GM19240 (cell line): ENCODE data around the gene RAB43.
"Not testable (repeated sequence)": the region's sequence is repeated elsewhere in the genome, so short reads cannot be mapped to it uniquely, and the experiment has no call there.

Source experiments
- DNase-seq: peaks from one replicate; pipeline ENCODE4 v3.0.0; 2011; ENCODE audit warnings: low spot score; ENCODE audit not compliant: insufficient read length

RAB43 gene

DNA sequence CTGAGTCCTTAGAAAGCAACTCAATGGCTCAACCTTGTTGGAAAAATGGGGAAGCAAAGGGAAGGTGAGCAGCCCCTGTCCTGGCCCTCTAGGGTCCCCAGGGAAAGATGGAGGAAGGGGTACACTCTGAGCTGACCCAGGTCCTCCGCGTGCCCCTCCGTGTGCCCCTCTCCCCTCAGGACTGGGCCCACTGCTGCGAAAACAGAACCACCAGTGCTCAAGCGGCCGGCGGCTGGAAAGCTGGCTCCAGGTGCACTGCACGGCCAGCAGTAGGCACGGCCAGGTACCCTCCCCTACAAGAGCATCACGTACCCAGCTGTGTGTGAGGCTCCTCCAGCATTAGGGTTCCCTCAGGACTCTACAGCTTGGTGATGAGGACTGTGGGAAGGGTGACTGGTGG, 26.3 kb downstream of the RAB43 start:
- DNase-seq: no peak

DNA sequence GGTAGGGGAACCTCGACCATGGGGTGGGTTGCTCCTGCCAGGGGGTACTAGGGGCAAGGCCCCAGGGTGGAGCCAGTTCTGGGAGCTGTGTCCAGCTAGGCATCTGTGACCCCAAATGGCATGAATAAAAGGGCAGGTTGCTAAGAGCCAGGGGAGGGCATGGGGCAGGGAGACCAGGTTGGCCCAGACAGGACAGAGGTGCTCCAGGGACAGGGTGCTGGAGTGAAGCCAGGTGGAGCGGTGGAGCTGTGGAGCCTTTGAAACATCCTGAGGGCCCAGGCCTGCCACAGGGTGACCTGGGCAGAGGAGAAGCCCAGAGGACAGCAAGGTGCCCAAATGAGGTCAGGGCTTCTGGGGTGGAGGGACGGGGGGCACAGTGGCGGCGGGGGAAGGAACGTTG, 33.3 kb downstream of the RAB43 start:
- DNase-seq: not testable (repeated sequence)

DNA sequence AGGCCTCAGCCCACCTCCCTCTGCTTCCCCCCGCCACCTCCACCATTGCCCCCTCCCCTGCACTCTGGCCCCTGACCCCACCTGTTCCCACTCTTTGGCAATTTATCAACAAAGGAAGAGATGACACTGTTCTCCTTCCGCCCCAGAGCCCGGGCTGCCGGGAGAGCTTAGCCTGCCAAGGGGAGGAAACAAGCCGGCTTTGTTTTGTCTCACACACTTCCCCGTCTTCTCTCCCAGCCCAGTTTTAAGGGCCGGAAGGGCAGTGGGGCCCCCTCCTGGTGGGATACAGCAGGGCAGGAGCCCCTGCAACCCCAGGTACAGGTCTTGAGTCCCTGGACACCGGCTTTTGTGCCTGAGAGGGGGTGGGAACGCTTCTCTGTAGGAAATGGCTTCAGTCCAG, 33.7 kb downstream of the RAB43 start:
- not testable (repeated sequence) for DNase-seq

DNA sequence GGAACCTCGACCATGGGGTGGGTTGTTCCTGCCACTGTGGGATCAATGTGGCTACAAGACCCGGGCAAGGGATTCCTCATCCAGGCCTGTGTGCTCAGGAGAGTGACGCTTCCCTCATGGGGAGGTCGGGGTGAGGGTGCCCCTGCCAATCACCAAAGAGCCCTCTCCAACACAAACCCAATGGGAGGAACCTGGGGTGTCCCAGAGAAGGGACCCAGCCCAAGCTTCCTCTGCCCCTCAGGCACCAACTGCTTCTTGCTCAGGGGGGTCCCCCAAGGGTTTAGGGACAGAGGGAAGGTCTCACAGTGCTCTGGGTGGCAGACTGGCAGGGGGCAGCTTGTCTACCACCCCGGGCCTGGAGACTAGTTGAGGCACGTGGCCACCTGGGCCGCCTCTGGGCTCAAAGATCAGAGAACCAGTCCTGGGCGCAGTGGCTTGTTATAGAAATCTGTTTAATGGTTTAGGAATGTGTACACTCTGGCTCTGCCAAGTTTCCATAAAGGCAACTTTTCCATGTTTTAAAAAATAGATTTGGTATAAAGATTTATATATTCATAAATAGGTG, 34.4 kb downstream of the RAB43 start:
- no peak for DNase-seq

DNA sequence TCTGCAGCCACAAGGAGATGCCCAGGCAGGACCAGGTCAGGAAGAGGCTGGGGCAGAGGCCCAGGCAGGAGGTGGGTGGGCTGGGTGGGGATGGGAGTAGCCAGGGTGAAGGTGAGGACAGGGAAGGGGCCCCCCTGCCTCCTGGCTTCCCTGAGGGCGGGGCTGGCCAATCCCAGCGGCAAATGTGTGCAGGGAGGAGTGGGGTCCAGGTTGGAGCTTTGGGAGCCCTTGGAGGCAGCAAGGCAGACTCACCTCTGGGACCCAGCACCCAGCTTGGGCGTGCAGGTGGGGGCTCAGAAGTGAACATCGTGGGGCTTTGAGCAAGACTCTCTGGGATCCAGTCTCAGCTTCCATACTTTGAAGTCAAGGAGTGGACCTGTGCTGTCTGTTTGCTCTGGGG, 35.8 kb downstream of the RAB43 start:
- no peak for DNase-seq

DNA sequence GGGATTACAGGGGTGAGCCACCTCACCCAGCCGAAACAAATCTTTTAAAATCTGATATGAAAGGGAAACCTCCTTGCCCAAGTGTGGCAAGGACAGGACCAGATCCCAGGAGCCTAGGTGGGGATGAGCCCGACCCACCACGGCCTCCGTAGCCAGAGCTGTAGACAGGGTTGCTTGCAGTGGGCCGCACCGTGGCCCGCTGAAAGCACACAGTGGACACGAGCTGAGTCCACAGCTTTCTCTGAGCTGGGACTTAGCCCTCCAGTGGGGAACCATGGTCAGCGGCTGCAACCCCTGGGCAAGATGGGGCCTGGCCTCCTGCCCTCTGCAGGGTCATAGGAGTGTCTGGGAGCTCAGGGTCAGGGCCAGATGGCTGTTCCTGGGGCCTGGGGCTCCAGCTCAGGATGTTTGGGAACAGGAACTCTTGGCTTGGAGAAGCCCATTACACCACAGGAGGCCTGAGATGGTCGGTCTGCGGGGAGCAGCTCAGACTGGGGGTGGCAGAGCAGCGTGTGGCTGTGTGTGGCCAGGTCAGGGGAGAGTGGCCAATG, 36.4 kb downstream of the RAB43 start:
- DNase-seq: no peak

DNA sequence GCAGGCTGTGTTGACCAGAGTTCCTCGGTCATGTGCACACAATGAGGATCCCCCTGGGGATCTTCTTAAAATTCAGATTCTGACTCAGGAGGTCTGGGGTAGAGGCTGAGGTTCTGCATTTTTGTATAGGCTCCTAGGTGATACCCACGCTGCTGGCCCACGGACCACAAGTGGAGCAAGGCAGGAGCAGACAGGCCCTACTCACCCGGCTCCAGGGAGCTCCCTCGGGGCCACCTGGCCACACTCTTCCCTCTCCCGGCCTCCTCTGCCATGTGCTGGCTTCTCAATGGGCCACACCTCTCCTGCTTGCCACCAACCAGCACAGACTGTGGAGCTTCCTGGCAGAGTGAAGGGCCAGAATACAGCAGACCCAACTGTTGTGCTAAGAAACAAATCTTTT, 37.1 kb downstream of the RAB43 start:
- DNase-seq: no peak

DNA sequence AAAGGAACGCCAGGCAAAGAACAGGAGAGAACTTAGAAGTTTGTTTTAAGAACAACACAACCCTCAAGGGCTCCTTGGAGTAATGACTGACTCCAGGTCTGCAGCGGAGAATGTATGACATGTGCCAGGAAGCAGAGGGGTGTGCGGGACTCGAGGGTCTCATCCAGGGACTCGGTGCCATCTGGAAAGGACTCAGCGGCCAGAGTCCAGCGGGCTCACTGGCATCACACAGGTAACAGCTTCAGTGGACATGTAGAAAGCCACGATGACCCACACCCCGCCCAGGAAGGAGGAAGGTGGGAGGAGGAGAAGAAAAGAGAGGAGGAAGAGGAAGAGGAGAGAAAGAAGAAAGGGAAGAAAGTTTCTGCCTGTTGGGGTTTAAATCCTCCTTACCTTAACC, 39.6 kb downstream of the RAB43 start:
- no peak for DNase-seq

DNA sequence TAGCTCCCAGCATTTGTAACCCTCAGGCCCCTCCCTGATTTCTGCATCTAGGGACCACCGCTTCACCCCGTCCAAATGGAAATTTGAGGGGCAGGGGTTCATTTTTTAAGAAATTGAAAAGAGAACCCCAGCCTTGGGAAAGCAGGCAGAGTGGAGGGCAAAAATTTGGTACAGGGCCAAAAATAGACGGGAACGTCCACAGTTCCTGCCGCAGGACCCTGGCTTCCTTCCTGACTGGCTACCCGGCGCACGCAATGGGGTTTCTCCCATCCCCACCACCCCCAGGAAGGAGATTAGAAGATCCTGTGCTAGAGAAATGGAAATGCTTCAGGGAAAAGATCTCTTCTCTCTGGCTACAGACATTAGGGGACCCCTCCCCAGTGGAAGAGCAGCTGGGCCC, 40.1 kb downstream of the RAB43 start:
- no peak for DNase-seq

DNA sequence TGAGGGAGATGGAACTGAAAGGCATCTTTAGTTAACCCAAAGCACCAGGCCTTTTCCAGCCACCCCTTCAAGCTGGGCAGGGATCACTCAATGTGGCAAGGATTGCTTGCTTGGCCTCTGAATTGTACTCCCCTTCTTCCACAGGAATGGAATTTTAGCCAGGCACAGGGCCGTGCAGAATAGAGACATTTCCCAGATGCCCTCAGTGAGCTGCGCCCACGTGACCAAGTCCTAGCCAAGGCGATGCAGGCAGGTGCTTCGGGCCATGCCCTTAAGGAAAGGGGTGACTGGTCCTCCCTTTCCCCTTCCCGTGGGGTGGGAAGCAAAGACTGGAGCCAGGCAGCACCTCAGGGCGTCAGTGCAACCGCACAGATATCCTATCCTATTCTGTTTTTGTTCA, 43.1 kb downstream of the RAB43 start:
- no peak for DNase-seq

DNA sequence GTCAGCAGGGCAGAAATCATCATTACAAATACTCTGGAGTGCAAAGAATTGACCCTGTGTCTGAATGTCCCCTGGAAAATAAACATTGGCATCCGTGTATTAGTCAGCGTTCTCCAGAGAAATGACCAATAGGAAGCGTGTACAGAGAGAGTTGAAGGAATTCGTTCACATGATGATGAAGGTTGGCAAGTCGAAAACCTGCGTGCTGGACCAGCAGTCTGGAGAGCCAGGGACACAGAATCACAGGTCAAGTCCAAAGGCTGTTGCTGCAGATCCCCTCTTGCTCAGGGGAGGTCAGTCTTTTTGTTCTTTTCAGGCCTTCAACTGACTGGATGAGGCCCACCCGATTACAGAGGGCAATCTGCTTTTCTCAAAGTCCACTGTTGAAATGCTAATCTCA, 44.4 kb downstream of the RAB43 start:
- no peak for DNase-seq

DNA sequence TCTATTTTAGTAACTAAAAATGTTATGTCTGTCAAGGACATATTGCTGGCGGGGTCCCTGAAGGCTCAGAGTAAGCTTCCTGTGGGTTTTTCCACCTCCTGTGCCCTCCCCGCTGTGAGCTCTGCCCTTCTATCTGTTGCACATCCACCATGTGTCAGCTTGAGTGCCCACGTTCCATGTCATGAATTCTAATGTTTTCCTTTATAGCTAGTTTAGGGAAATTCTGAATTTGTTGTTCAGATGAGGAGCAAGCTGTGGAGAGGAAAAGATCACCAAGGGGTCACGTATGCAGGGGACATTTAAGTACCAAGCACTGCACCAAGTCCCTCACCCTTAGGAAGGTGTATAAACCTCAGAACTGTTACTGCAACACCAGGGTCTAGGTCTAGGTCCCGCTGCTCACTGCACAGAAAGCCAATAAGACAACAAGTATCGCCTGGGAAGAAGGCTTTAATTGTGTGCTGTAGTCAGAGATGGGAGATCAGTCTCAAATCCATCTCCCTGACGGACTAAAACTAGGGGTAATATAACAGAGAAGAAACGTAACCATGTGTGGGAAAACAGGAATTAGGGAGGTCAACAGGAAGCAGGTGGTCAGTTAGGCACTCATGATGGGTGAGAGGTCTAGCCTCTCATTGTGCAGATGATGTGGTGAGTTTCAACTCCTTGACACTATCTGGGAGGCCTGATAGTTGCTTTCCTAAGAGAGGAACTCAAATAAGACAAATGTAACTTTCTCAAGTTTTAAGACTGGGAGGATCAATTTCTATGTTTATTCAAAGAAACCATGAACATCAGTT, 51.3 kb downstream of the RAB43 start:
- DNase-seq: no peak

DNA sequence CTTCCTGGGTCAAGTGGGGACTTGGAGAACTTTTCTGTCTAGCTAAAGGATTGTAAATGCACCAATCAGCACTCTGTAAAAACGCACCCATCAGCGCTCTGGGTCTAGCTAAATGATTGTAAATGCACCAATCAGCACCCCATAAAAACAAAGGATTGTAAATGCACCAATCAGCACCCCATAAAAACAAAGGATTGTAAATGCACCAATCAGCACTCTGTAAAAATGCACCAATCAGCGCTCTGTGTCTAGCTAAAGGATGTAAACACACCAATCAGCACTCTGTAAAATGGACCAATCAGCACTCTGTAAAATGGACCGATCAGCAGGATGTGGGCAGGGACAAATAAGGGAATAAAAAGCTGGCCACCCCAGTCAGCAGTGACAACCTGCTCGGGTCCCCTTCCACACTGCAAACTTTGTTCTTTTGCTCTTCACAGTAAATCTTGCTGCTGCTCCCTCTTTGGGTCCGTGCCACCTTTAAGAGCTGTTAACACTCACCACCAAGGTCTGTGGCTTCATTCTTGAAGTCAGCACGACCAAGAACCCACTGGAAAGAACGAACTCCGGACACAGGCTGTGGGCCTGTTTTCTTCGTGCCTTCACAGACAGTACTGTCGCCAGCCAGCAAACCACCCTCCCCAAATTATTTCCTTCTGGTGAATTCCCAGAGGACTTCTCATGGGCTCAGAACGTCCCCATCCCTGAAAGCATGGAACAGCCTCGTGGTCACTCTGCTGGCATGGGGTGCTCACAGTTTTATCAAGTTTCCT, 52.1 kb downstream of the RAB43 start:
- not testable (repeated sequence) for DNase-seq

DNA sequence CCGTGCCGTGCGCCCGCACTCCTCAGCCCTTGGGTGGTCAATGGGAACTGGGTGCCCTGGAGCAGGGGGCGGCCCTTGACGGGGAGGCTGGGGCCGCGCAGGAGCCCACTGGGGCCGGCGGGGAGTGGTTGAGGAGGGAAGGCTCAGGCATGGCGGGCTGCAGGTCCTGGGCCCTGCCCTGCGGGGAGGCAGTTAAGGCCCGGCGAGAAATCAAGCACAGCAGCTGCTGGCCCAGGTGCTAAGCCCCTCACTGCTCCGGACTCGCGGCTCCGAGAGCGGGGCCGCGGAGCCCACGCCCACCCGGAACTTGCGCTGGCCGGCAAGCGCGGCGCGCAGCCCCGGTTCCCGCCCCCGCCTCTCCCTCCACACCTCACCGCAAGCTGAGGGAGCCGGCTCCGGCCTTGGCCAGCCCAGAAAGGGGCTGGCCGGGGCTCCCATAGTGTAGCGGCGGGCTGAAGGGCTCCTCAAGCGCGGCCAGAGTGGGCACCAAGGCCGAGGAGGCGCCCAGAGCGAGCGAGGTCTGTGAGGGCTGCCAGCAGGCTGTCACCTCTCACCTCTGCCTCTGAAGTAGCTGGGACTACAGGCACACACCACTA, 53.2 kb downstream of the RAB43 start:
- DNase-seq: no peak

DNA sequence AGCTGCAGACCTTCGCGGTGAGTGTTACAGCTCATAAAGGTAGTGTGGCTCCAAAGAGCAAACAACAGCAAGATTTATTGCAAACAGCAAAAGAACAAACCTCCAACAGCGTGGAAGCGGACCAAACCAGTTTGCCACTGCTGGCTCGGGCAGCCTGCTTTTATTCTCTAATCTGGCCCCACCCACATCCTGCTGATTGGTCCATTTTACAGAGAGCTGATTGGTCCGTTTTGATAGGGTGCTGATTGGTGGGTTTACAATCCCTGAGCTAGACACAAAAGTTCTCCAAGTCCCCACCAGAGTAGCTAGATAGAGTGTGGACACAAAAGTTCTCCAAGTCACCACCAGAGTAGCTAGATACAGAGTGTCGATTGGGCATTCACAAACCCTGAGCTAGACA, 53.9 kb downstream of the RAB43 start:
- not testable (repeated sequence) for DNase-seq

DNA sequence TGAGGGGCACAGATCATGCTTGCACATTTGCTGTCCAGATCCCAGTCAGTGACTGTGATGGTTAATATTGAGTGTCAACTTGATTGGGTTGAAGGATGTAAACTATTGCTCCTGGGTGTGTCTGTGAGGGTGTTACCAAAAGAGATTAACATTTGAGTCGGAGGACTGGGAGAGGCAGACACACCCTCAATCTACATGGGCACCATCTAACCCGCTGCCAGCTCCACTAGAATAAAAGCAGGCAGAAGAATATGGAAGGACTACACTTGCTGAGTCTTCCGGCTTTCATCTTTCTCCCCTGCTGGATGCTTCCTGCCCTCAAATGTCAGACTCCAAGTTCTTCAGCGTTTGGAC, 55.9 kb downstream of the RAB43 start:
- DNase-seq: no peak

DNA sequence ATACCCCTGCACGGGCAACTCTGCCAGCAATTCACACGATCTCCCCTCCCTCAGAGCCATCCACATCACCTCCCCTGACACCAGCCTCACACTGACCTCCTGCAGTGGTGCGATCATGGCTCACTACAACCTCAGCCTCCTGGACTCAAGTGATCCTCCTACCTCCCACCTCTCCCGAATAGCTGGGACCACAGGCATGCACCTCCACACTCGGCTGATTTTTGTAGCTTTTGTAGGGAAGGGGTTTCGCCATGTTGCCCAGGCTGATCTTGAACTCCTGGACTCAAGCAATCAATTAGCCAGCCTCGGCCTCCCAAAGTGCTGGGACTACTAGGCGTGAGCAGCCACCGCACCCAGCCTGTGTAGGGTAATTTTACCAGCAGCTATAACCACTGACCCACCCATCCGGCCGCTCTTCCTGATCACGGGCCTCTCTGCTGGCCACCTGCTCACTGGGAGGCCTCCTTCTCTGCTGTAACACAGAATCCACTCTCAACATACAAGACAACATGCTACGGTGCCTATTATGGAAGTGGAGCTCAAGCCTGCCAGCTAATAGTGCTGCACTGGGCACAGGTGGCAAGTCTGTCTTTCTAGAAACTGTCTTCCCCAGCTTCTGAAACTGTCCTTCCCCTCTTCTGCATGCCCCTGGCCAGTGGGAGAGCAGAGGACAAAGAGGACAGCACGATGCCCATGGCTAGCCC, 56.4 kb downstream of the RAB43 start:
- no peak for DNase-seq

DNA sequence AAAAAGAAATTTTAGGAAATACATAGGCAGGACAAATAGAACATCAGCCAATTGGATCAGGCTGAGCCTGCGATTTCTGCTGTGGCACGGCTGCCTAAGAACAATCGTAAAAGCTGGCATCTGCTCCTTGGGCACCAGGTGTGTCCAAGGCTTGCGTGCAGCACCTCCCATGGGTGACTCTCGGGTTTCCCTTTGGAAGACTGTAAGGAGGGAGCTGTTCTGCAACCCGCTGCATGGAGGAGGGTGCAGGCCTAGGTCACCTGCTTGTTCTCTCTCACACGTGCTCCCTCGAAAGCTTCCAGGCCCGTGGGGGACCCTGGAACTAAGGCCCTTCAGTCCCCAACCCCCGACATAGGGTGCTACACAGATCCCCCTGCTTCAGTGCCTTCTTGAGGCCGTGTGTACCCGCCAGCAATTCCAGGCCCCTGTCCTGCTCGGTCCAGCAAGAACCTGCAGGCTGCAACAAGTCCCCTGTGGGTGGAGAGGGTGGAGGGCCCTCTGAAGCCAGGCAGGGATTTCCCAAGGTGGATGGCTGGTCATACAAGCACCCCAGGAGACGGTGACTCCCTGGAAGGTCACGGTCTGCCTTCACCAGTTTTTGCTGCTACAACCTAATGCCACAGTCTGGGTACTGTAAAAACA, 57.6 kb downstream of the RAB43 start:
- no peak for DNase-seq

DNA sequence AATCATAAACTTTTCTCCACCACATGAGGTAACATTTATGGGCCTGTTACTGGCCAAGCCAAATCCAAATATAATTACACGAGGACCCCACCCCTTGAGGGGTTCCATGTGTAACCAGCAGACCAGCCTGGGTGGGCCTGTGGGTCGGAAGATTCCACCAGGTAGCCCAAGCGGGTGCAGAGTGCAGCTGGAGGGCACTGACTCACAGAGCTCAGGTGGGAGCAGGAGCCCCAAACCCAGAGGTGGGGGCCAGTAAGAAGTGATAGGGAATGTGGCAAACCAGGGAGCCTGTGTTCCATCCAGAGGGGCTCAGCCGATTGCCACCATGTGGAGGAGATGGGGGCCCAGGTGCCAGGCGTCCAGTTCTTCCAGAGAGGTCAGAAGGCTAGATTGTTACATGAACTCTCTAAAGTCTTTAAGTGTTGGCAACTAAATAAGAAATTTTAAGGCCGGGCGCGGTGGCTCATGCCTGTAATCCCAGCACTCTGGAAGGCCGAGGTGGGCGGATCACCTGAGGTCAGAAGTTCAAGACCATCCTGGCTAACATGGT, 58.4 kb downstream of the RAB43 start:
- no peak for DNase-seq
